SK-N-SH (cell line): ENCODE results near the gene NOC2L. TPM values are rescaled to one million over a fixed set of nuclear protein-coding genes. Genes with fewer than 3 reads are reported as not detected.

ENCODE experiments used
- CTCF ChIA-PET: fragments of 300-600, 350-600 bp; formaldehyde crosslinking; extraction: SDS; loops from one replicate; lab custom pipeline; 2021; lab: Yijun Ruan, JAX
- POLR2A ChIA-PET: fragments of 350-600 bp; sonication (Branson Sonifier 250); formaldehyde crosslinking; extraction: SDS; loops from one replicate; lab custom pipeline; 2020; ENCODE audit warnings: antibody characterized with exemption, inconsistent platforms; lab: Yijun Ruan, JAX
- DNase-seq: peaks from one replicate; pipeline ENCODE4 v3.0.0; 2012
- H2AFZ ChIP-seq: fragments of 200-600 bp; sonication (generic); 2 replicates; pipeline ENCODE4 v1.8.1; 2016; ENCODE audit warnings: antibody characterized with exemption, mild to moderate bottlenecking, low read depth
- H3F3A ChIP-seq: fragments of 200-600 bp; sonication (generic); replicated peaks from 2 replicates; pipeline ENCODE3; 2016; ENCODE audit warnings: antibody characterized with exemption, mild to moderate bottlenecking; ENCODE audit not compliant: insufficient read depth
- H3K27ac ChIP-seq, 2 experiments: fragments of 200-500 bp in 1 of 2; fragments of 200-600 bp in 1 of 2; sonication (Bioruptor generic) in 1 of 2; sonication (generic), shearing (Covaris generic) in 1 of 2; 2 replicates each; pipeline versions ENCODE4 v1.5.1 to v1.6.1; 2014 to 2016; ENCODE audit warnings: low read depth in 2 of 2, inconsistent platforms in 1 of 2, low read length in 1 of 2, mild to moderate bottlenecking in 1 of 2, mixed read lengths in 1 of 2
- H3K27me3 ChIP-seq: fragments of 200-600 bp; sonication (generic), shearing (Covaris generic); 2 replicates; pipeline ENCODE4 v1.6.1; 2016; ENCODE audit warnings: mixed run types; ENCODE audit not compliant: insufficient read depth
- H3K36me3 ChIP-seq, 2 experiments: fragments of 200-500 bp in 1 of 2; fragments of 200-600 bp in 1 of 2; sonication (Bioruptor generic) in 1 of 2; sonication (generic) in 1 of 2; replicated peaks in 1 of 2; 2 replicates each; pipeline versions ENCODE3 to v1.5.1; 2014 to 2016; ENCODE audit warnings: low read length in 1 of 2, mild to moderate bottlenecking in 1 of 2; ENCODE audit not compliant: insufficient read depth in 2 of 2, control insufficient read depth in 1 of 2
- H3K4me1 ChIP-seq, 2 experiments: fragments of 200-500 bp in 1 of 2; fragments of 200-600 bp in 1 of 2; sonication (Bioruptor generic) in 1 of 2; sonication (generic), shearing (Covaris generic) in 1 of 2; 2 replicates each; pipeline versions ENCODE4 v1.5.1 to v1.6.1; 2014 to 2016; ENCODE audit warnings: low read depth in 1 of 2, low read length in 1 of 2, mixed run types in 1 of 2; ENCODE audit not compliant: insufficient read depth in 2 of 2, control insufficient read depth in 1 of 2
- H3K4me2 ChIP-seq: fragments of 200-600 bp; sonication (generic), shearing (Covaris generic); 2 replicates; pipeline ENCODE4 v1.6.1; 2017; ENCODE audit warnings: mixed run types
- H3K4me3 ChIP-seq, 2 experiments: fragments of 200-500 bp in 1 of 2; fragments of 200-600 bp in 1 of 2; sonication (Bioruptor generic) in 1 of 2; sonication (generic), shearing (Covaris generic) in 1 of 2; 2 replicates each; pipeline versions ENCODE4 v1.5.1 to v1.8.1; 2014 to 2016; ENCODE audit warnings: low read depth in 2 of 2, inconsistent platforms in 1 of 2, low read length in 1 of 2, mild to moderate bottlenecking in 1 of 2, mixed read lengths in 1 of 2, moderate library complexity in 1 of 2
- H3K79me2 ChIP-seq: fragments of 200-600 bp; sonication (generic); 2 replicates; pipeline ENCODE4 v1.8.1; 2017; ENCODE audit warnings: mild to moderate bottlenecking; ENCODE audit not compliant: insufficient read depth
- H3K9ac ChIP-seq: fragments of 200-600 bp; sonication (generic); 2 replicates; pipeline ENCODE4 v1.6.1; 2017; ENCODE audit warnings: mixed run types
- H3K9me2 ChIP-seq: fragments of 200-600 bp; sonication (generic); 2 replicates; pipeline ENCODE4 v1.6.1; 2017; ENCODE audit warnings: mixed run types
- H3K9me3 ChIP-seq: fragments of 200-600 bp; sonication (generic); 2 replicates; pipeline ENCODE4 v1.6.1; 2017; ENCODE audit warnings: mixed run types, mild to moderate bottlenecking, moderate library complexity
- H4K20me1 ChIP-seq: fragments of 200-600 bp; sonication (generic); 2 replicates; pipeline ENCODE4 v1.6.1; 2017; ENCODE audit warnings: mild to moderate bottlenecking, mixed run types; ENCODE audit not compliant: insufficient read depth
- CHD2 ChIP-seq: fragments of 150-350 bp; IDR thresholded peaks from 2 replicates; pipeline ENCODE4 v1.6.1; 2018; ENCODE audit warnings: low read length; ENCODE audit not compliant: partially characterized antibody
- FOSL2 ChIP-seq: IDR thresholded peaks from 2 replicates; pipeline ENCODE4 v1.4.0; 2012; ENCODE audit warnings: low read depth, mild to moderate bottlenecking, moderate library complexity, borderline replicate concordance
- IRF3 ChIP-seq: fragments of 150-350 bp; IDR thresholded peaks from 2 replicates; pipeline ENCODE4 v1.6.1; 2016; ENCODE audit warnings: mild to moderate bottlenecking, low read depth, low read length
- JUND ChIP-seq: IDR thresholded peaks from 2 replicates; pipeline ENCODE4 v1.4.0; 2012
- MAX ChIP-seq: IDR thresholded peaks from 2 replicates; pipeline ENCODE4 v1.4.0; 2012; ENCODE audit warnings: low read depth
- NRF1 ChIP-seq: IDR thresholded peaks from 2 replicates; pipeline ENCODE4 v1.6.1; 2012; ENCODE audit warnings: low read depth, mild to moderate bottlenecking, low read length
- POLR2AphosphoS5 ChIP-seq: IDR thresholded peaks from 2 replicates; pipeline ENCODE4 v1.6.1; 2012; ENCODE audit warnings: low read depth, low read length
- TEAD4 ChIP-seq: IDR thresholded peaks from 2 replicates; pipeline ENCODE4 v1.4.0; 2012; ENCODE audit warnings: mild to moderate bottlenecking, borderline replicate concordance; ENCODE audit not compliant: insufficient read depth
- YY1 ChIP-seq: IDR thresholded peaks from 2 replicates; pipeline ENCODE4 v1.4.0; 2012; ENCODE audit warnings: low read depth, mild to moderate bottlenecking
- WGBS: methylation state at CpG from one replicate; pipeline ENCODE4 v1.1.6; 2017; ENCODE audit warnings: low lambda C conversion rate; 5-methylcytosine and 5-hydroxymethylcytosine counted together
- polyA plus RNA-seq, 3 experiments: library from polyadenylated mRNA; depleted of rRNA; stranded (reverse); fragments of >200 nt; gene quantifications; 2 replicates each; pipeline ENCODE4 v1.2.3, GENCODE V29; 2012
- TF ChIP-seq, protein P1 (sequence below): IDR thresholded peaks from 2 replicates; pipeline ENCODE4 v1.4.0; 2012; ENCODE audit warnings: low read depth, borderline replicate concordance
- TF ChIP-seq, protein P2 (sequence below): IDR thresholded peaks from 2 replicates; pipeline ENCODE4; 2012

NOC2L gene
- polyA plus RNA-seq, 1 of the 3 experiments (the other 2 are of a cell fraction): 124 TPM

- TF ChIP-seq FOSL2: no peak
- TF ChIP-seq, all 33 proteins: peak for 0
These were observed 26.1 kb upstream of the NOC2L start (continued) for GRCh38 chr1:985126-985525.

DNA sequence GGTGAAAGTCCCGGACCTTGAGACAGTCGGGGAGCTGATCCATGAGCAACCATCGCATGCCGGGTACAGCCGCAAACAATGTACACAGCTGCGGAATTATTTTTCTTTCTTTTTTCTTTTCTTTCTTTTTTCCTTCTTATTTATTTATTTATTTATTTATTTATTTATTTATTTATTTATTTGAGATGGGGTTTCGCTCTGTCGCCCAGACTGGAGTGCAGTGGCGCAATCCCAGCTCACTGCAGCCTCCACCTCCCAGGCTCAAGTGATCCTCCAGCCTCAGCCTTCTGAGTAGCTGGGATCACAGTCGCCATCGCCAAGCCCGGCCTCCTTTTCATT lies 25.4 kb upstream of the NOC2L start:
- TF ChIP-seq POLR2AphosphoS5 (no peak), TEAD4 (no peak), MAX (no peak), IRF3 (no peak), NRF1 (no peak), YY1 (no peak), CHD2 (no peak), JUND (no peak)
- TF ChIP-seq, protein P1, sequence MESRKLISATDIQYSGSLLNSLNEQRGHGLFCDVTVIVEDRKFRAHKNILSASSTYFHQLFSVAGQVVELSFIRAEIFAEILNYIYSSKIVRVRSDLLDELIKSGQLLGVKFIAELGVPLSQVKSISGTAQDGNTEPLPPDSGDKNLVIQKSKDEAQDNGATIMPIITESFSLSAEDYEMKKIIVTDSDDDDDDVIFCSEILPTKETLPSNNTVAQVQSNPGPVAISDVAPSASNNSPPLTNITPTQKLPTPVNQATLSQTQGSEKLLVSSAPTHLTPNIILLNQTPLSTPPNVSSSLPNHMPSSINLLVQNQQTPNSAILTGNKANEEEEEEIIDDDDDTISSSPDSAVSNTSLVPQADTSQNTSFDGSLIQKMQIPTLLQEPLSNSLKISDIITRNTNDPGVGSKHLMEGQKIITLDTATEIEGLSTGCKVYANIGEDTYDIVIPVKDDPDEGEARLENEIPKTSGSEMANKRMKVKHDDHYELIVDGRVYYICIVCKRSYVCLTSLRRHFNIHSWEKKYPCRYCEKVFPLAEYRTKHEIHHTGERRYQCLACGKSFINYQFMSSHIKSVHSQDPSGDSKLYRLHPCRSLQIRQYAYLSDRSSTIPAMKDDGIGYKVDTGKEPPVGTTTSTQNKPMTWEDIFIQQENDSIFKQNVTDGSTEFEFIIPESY: no peak
- TF ChIP-seq, protein P2, sequence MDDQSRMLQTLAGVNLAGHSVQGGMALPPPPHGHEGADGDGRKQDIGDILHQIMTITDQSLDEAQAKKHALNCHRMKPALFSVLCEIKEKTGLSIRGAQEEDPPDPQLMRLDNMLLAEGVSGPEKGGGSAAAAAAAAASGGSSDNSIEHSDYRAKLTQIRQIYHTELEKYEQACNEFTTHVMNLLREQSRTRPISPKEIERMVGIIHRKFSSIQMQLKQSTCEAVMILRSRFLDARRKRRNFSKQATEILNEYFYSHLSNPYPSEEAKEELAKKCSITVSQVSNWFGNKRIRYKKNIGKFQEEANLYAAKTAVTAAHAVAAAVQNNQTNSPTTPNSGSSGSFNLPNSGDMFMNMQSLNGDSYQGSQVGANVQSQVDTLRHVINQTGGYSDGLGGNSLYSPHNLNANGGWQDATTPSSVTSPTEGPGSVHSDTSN: no peak
- H4K20me1 ChIP-seq: no peaks in the 10 kb centered on the region
- H3K4me3 ChIP-seq: peak overlapping the region in 1 of 2 experiments; percentile 32; a peak in 1 of 4 replicates
- no peaks in the 10 kb centered on the region for H3K9me3 ChIP-seq
- H3K79me2 ChIP-seq: no peaks in the 10 kb centered on the region
- H3K27me3 ChIP-seq: peaks cover 30% of the 10 kb centered on the region; the same call in 1 of the 2 replicates
- H3F3A ChIP-seq: no peaks in the 10 kb centered on the region
- WGBS: 40% methylated on average over 11 of the region's 12 CpGs
- no peak overlapping the region for H2AFZ ChIP-seq
- no peak overlapping the region for H3K9ac ChIP-seq
- H3K4me1 ChIP-seq: peaks cover 0 to 9% of the 10 kb centered on the region in 2 experiments; a peak in 1 of 4 replicates
- no peak overlapping the region for H3K27ac ChIP-seq
- H3K4me2 ChIP-seq: peak overlapping the region; percentile 63; the same call in 1 of the 2 replicates
- ChIA-PET POLR2A (no interaction called here), CTCF (interaction anchor here (0.6 to 9.1 kb wide), 37 partner anchors 8 to 364 kb away, joined by 3 to 246 read pairs (median 4); partner anchors contain the start of genes AGRN, HES4, ISG15 and KLHL17)
- no peaks in the 10 kb centered on the region for H3K36me3 ChIP-seq
- no peaks in the 10 kb centered on the region for H3K9me2 ChIP-seq
- DNase-seq: no peak
